HG03175 (cell line): ENCODE measurements around the gene TTLL3.
"Not testable (repeated sequence)": the region's sequence is repeated elsewhere in the genome, so short reads cannot be mapped to it uniquely, and the experiment has no call there.

Source experiments
- ATAC-seq: cut with Tn5 transposase; IDR thresholded peaks from one replicate; pipeline ENCODE4 v1.9.1; 2021; ENCODE audit warnings: mild to moderate bottlenecking, moderate library complexity; ENCODE audit not compliant: unreplicated experiment

The TTLL3 gene

GRCh38 chr3:9837701-9838582 lies 27.9 kb downstream of the TTLL3 start:
- ATAC-seq, result no peak

GRCh38 chr3:9838856-9839255 lies 28.8 kb downstream of the TTLL3 start:
- ATAC-seq, result no peak

GRCh38 chr3:9841015-9841414 lies 31.0 kb downstream of the TTLL3 start:
- ATAC-seq, result no peak

- peak; percentile 98 for ATAC-seq
These were observed 33.8 kb downstream of the TTLL3 start, which contains the start of gene RPUSD3 for GRCh38 chr3:9843715-9844438. Gene RPUSD3 (minus strand): TSS chr3:9844008. CDS start chr3:9843990, 18 bp downstream.

- no peak for ATAC-seq
These were observed 36.2 kb downstream of the TTLL3 start for GRCh38 chr3:9846231-9846630.

GRCh38 chr3:9846931-9847488 lies 36.9 kb downstream of the TTLL3 start:
- ATAC-seq, result no peak

GRCh38 chr3:9847870-9848269 lies 37.8 kb downstream of the TTLL3 start:
- ATAC-seq, result not testable (repeated sequence)

GRCh38 chr3:9848860-9849259 lies 38.8 kb downstream of the TTLL3 start:
- not testable (repeated sequence) for ATAC-seq

GRCh38 chr3:9851383-9851782 lies 41.3 kb downstream of the TTLL3 start:
- not testable (repeated sequence) for ATAC-seq

- not testable (repeated sequence) for ATAC-seq
These were observed 41.9 kb downstream of the TTLL3 start for GRCh38 chr3:9851926-9852325.

- ATAC-seq, result no peak
These were observed 42.5 kb downstream of the TTLL3 start for GRCh38 chr3:9852528-9852927.

- ATAC-seq, result not testable (repeated sequence)
These were observed 44.4 kb downstream of the TTLL3 start for GRCh38 chr3:9854291-9854940.

- no peak for ATAC-seq
These were observed 45.5 kb downstream of the TTLL3 start for GRCh38 chr3:9855594-9855993.

GRCh38 chr3:9859530-9860025 lies 49.5 kb downstream of the TTLL3 start:
- no peak for ATAC-seq

GRCh38 chr3:9861201-9861600 lies 51.1 kb downstream of the TTLL3 start:
- no peak for ATAC-seq

- no peak for ATAC-seq
These were observed 51.6 kb downstream of the TTLL3 start for GRCh38 chr3:9861626-9862130.

- ATAC-seq, result no peak
These were observed 52.5 kb downstream of the TTLL3 start for GRCh38 chr3:9862391-9863057.

GRCh38 chr3:9863058-9863772 lies 53.2 kb downstream of the TTLL3 start:
- ATAC-seq, result no peak

GRCh38 chr3:9864200-9864927 lies 54.3 kb downstream of the TTLL3 start:
- ATAC-seq, result no peak
